Cardiac muscle cell (in vitro differentiated cells and primary cell): ENCODE results near the gene PPP1R27. TPM values are rescaled to one million over a fixed set of nuclear protein-coding genes. Genes with fewer than 3 reads are reported as not detected.

Source experiments
- DNase-seq, 2 donors: peaks; one replicate each; pipeline versions ENCODE4 v3.0.0 to v3.0.0-alpha.2; 2010 to 2017; ENCODE audit warnings: low read depth in 1 of 2, low spot score in 1 of 2
- H3K27ac ChIP-seq: fragments of 200-600 bp; sonication (generic); 2 replicates; pipeline ENCODE4 v1.5.1; 2016
- H3K27me3 ChIP-seq: fragments of 200-600 bp; sonication (generic); 2 replicates; pipeline ENCODE4 v1.6.0; 2016; ENCODE audit warnings: control low read depth
- H3K36me3 ChIP-seq: fragments of 200-600 bp; sonication (generic); 2 replicates; pipeline ENCODE4 v1.5.1; 2016; ENCODE audit warnings: control low read depth
- H3K4me1 ChIP-seq: fragments of 200-600 bp; sonication (generic); 2 replicates; pipeline ENCODE4 v1.8.1; 2017; ENCODE audit warnings: low read depth, mild to moderate bottlenecking, mixed run types
- H3K4me3 ChIP-seq: fragments of 200-600 bp; sonication (generic); 2 replicates; pipeline ENCODE4 v1.5.1; 2016; ENCODE audit warnings: mild to moderate bottlenecking
- H3K9me3 ChIP-seq: fragments of 200-600 bp; sonication (generic); 2 replicates; pipeline ENCODE4 v1.5.1; 2017; ENCODE audit warnings: low read depth, mild to moderate bottlenecking, control low read depth
- CTCF ChIP-seq: IDR thresholded peaks from 2 replicates; pipeline ENCODE4 v1.5.1; 2012; ENCODE audit warnings: low read depth, mild to moderate bottlenecking, low read length
- polyA plus RNA-seq: library from polyadenylated mRNA; unstranded; fragments of >200 nt; fragmentation: Nextera tagmentation; extraction: Ambion mirVana; gene quantifications from 2 replicates; pipeline ENCODE4 v1.2.1, GENCODE V29; 2016
- total RNA-seq: library from RNA; depleted of rRNA; stranded (reverse); fragments of >200 nt; gene quantifications from 2 replicates; pipeline ENCODE4 v1.2.3, GENCODE V29; 2016

The PPP1R27 gene
- total and polyA plus RNA-seq, 2 experiments from 2014 or later: not detected

DNA sequence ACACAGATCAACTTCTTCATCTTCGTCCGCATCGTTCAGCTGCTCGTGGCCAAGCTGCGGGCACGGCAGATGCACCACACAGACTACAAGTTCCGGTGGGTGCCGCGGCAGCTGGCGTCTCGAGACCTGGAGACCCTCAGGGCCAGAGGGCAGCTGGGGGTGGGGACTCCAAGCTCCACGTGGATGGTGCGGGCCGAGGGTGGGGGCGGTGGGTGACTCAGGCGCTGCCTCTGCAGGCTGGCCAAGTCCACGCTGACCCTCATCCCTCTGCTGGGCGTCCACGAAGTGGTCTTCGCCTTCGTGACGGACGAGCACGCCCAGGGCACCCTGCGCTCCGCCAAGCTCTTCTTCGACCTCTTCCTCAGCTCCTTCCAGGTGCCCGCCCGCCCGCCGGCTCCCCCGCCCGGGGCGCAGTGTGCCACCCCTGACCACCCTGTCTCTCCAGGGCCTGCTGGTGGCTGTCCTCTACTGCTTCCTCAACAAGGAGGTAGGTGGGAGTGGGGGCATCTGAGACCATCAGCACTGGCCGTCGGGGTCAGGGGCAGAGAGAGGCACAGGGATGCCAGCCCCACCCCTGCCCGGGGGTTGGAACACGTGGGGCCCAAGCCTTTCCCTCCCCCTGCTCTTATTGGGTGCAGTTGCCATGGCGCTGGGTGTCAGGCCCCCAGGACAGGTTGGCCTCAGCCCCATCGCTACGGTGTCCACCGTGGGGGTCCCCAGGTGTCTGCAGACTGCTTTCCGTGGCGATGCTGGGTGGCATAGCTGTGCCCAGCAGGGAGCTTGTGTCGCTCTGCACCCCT lies 22.1 kb downstream of the PPP1R27 start:
- H3K27me3 ChIP-seq: peaks cover 20% of the 10 kb centered on the region
- DNase-seq: no peak

GRCh38 chr17:81811705-81812570 lies 22.9 kb downstream of the PPP1R27 start:
- Histone ChIP-seq H3K27me3 (peaks cover 29% of the 10 kb centered on the region), H3K4me1 (peaks cover 4% of the 10 kb centered on the region), H3K4me3 (no peak overlapping the region), H3K9me3 (no peaks in the 10 kb centered on the region), H3K36me3 (no peaks in the 10 kb centered on the region), H3K27ac (no peak overlapping the region)
- TF ChIP-seq CTCF: no peak
- DNase-seq: no peak

More for the DNA sequence above, 22.1 kb downstream of the PPP1R27 start:
- H3K27ac ChIP-seq: no peak overlapping the region
- TF ChIP-seq CTCF: no peak
- H3K4me1 ChIP-seq: peaks cover 4% of the 10 kb centered on the region
- H3K4me3 ChIP-seq: no peak overlapping the region
- no peaks in the 10 kb centered on the region for H3K36me3 ChIP-seq
- H3K9me3 ChIP-seq: no peaks in the 10 kb centered on the region

DNA sequence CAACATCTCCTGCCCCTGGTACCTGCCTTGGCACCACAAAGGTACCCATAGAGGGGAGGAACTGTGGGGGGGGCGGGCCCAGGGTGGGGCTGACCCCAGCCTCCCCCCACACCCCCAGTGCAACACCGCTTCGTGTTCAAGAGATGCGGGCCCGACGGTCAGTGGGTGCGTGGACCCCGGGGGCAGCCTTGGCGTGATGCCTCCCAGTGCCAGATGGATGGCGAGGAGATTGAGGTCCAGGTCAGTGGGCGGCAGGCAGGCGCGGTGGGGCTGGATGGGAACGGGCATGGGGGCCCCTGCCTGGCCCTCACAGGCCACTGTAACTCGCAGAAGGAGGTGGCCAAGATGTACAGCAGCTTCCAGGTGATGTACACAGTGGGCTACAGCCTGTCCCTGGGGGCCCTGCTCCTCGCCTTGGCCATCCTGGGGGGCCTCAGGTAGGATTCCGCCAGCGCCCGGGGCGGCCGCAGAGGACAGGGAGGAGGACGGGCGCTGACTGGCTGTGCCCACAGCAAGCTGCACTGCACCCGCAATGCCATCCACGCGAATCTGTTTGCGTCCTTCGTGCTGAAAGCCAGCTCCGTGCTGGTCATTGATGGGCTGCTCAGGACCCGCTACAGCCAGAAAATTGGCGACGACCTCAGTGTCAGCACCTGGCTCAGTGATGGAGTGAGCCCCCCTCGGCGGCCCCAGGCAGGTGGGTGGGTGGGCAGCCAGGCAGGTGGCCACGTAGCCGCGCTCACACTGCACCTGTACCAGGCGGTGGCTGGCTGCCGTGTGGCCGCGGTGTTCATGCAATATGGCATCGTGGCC lies 23.8 kb downstream of the PPP1R27 start:
- DNase-seq: no peak
- no peak for TF ChIP-seq CTCF
- peaks cover 4% of the 10 kb centered on the region for H3K4me1 ChIP-seq
- peaks cover 37% of the 10 kb centered on the region for H3K27me3 ChIP-seq
- no peak overlapping the region for H3K4me3 ChIP-seq
- H3K36me3 ChIP-seq: no peaks in the 10 kb centered on the region
- no peaks in the 10 kb centered on the region for H3K9me3 ChIP-seq
- H3K27ac ChIP-seq: no peak overlapping the region

DNA sequence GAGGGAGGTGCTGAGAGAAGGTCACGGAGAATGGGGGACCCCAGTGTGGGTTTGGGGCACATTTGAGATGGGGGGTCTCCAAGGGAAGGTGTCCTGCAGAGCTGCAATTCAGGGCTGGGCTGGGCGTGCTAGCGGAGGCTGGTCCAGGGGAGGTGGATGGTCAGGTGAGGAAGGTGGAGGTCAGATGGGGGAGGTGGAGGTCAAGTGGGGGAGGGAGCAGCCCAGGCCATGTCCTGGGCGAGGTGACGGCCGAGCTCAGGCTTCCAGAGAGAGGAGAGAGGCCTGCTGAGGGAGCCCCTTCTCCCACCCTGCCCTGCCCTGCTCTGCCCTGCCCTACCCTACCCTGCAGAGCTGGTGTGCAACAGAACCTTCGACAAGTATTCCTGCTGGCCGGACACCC lies 24.4 kb downstream of the PPP1R27 start:
- no peak for DNase-seq
- H3K4me1 ChIP-seq: peaks cover 4% of the 10 kb centered on the region
- no peak for TF ChIP-seq CTCF
- H3K27ac ChIP-seq: no peak overlapping the region
- H3K36me3 ChIP-seq: no peaks in the 10 kb centered on the region
- H3K4me3 ChIP-seq: no peak overlapping the region
- no peaks in the 10 kb centered on the region for H3K9me3 ChIP-seq
- H3K27me3 ChIP-seq: peaks cover 43% of the 10 kb centered on the region

GRCh38 chr17:81809556-81809998 lies 25.3 kb downstream of the PPP1R27 start:
- no peak for TF ChIP-seq CTCF
- Histone ChIP-seq H3K36me3 (no peaks in the 10 kb centered on the region), H3K27ac (no peak overlapping the region), H3K4me1 (no peaks in the 10 kb centered on the region), H3K27me3 (peaks cover 52% of the 10 kb centered on the region), H3K4me3 (no peak overlapping the region), H3K9me3 (no peaks in the 10 kb centered on the region)
- DNase-seq: no peak
